B cell (primary cell): ENCODE measurements around the gene RLBP1. TPM values are rescaled to one million over a fixed set of nuclear protein-coding genes. Genes with fewer than 3 reads are reported as not detected.

Experiments
- ATAC-seq: fragments of 200-7000 bp; cut with Tn5 transposase; one replicate; pipeline ENCODE4 v1.10.0; 2021; ENCODE audit warnings: low read depth, mild to moderate bottlenecking, moderate number of reproducible peaks, moderate library complexity
- CTCF ChIA-PET: fragments of 350-600 bp; sonication (Branson Sonifier 250); formaldehyde crosslinking; loops from one replicate; lab custom pipeline; 2021; ENCODE audit warnings: antibody characterized with exemption, inconsistent platforms; lab: Charles Lee
- POLR2A ChIA-PET: fragments of 350-600 bp; sonication (Branson Sonifier 250); formaldehyde crosslinking; loops from one replicate; lab custom pipeline; 2021; ENCODE audit warnings: antibody characterized with exemption; lab: Charles Lee
- DNase-seq: peaks from one replicate; pipeline ENCODE4 v3.0.0; 2013
- H2AFZ ChIP-seq: 2 replicates; pipeline ENCODE4 v1.6.1; 2012; ENCODE audit warnings: mild to moderate bottlenecking, low read depth, low read length; ENCODE audit not compliant: insufficient read depth, poor library complexity, severe bottlenecking
- H3K27ac ChIP-seq, 2 donors: 1 replicate in 1 of 2; 2 replicates in 1 of 2; pipeline ENCODE4 v1.5.1; 2012 to 2013; ENCODE audit warnings: low read length in 2 of 2, mild to moderate bottlenecking in 2 of 2, moderate library complexity in 1 of 2
- H3K27me3 ChIP-seq, 4 experiments: fragments of 200-600 bp in 1 of 4; sonication (generic) in 1 of 4; replicated peaks in 1 of 4; 1 replicate in 2 of 4; 2 replicates in 2 of 4; pipeline versions ENCODE4 v1.6.1 to v1.7.0; 2013 to 2016; ENCODE audit warnings: low read length in 3 of 4, mild to moderate bottlenecking in 2 of 4, mixed read lengths in 1 of 4, moderate library complexity in 1 of 4; ENCODE audit not compliant: insufficient read depth in 4 of 4, control insufficient read depth in 3 of 4; ENCODE audit errors: control extremely low read depth in 1 of 4
- H3K36me3 ChIP-seq, 2 experiments: replicated peaks in 1 of 2; 1 replicate in 1 of 2; 2 replicates in 1 of 2; pipeline versions ENCODE4 v1.6.1 to v1.7.1; 2013; ENCODE audit warnings: low read length in 1 of 2; ENCODE audit not compliant: insufficient read depth in 2 of 2, control insufficient read depth in 1 of 2; ENCODE audit errors: control extremely low read depth in 1 of 2, extremely low read depth in 1 of 2
- H3K4me1 ChIP-seq, 2 donors: fragments of 200-600 bp in 1 of 2; sonication (generic) in 1 of 2; 1 replicate in 1 of 2; 2 replicates in 1 of 2; pipeline versions ENCODE4 v1.5.1 to v1.6.1; 2013 to 2017; ENCODE audit warnings: low read length in 2 of 2; ENCODE audit not compliant: control insufficient read depth in 2 of 2, insufficient read depth in 2 of 2
- H3K4me2 ChIP-seq: replicated peaks from 2 replicates; pipeline ENCODE3; 2012; ENCODE audit warnings: mild to moderate bottlenecking, low read depth, low read length; ENCODE audit not compliant: poor library complexity, severe bottlenecking
- H3K4me3 ChIP-seq, 5 experiments: fragments of 200-600 bp in 1 of 5; sonication (generic) in 1 of 5; 1 replicate in 3 of 5; 2 replicates in 2 of 5; pipeline versions ENCODE4 v1.5.1 to v1.7.0; 2011 to 2016; ENCODE audit warnings: low read length in 4 of 5, mild to moderate bottlenecking in 4 of 5, low read depth in 2 of 5, control low read depth in 1 of 5, moderate library complexity in 1 of 5; ENCODE audit not compliant: insufficient read depth in 1 of 5; ENCODE audit errors: control extremely low read depth in 1 of 5, extremely low read depth in 1 of 5
- H3K79me2 ChIP-seq: fragments of 200-600 bp; sonication (generic); one replicate; pipeline ENCODE4 v1.6.0; 2016; ENCODE audit warnings: low read length; ENCODE audit not compliant: control insufficient read depth, insufficient read depth
- H3K9ac ChIP-seq: fragments of 200-600 bp; sonication (generic); 2 replicates; pipeline ENCODE4 v1.6.1; 2017; ENCODE audit warnings: mild to moderate bottlenecking, low read length, moderate library complexity
- H3K9me3 ChIP-seq, 3 donors: one replicate each; pipeline versions ENCODE4 v1.6.1 to v1.7.1; 2013; ENCODE audit warnings: low read length in 2 of 3; ENCODE audit not compliant: control insufficient read depth in 2 of 3, insufficient read depth in 1 of 3; ENCODE audit errors: control extremely low read depth in 1 of 3
- H4K20me1 ChIP-seq: 2 replicates; pipeline ENCODE4 v1.6.0; 2012; ENCODE audit warnings: mild to moderate bottlenecking, low read length; ENCODE audit not compliant: insufficient read depth, control insufficient read depth, poor library complexity, severe bottlenecking
- H3K27ac Mint-ChIP-seq: one replicate; pipeline ENCODE4 v1.8.0; 2021; ENCODE audit warnings: mixed read lengths
- H3K27me3 Mint-ChIP-seq: one replicate; pipeline ENCODE4 v1.8.0; 2021; ENCODE audit warnings: mixed read lengths
- H3K4me1 Mint-ChIP-seq: one replicate; pipeline ENCODE4 v1.8.0; 2021; ENCODE audit warnings: mixed read lengths
- H3K4me3 Mint-ChIP-seq: one replicate; pipeline ENCODE4 v1.8.0; 2021; ENCODE audit warnings: mixed read lengths
- H3K9me3 Mint-ChIP-seq: one replicate; pipeline ENCODE4 v1.8.0; 2022; ENCODE audit warnings: mixed read lengths; ENCODE audit not compliant: insufficient read depth
- EZH2 ChIP-seq: IDR thresholded peaks from 2 replicates; pipeline ENCODE4 v1.6.1; 2012; ENCODE audit warnings: borderline replicate concordance, low read depth, mild to moderate bottlenecking, moderate library complexity, low read length; ENCODE audit not compliant: insufficient read depth, poor library complexity, severe bottlenecking
- WGBS: methylation state at CpG from one replicate; pipeline ENCODE4 v1.1.5; 2013; ENCODE audit warnings: missing lambda C conversion rate; ENCODE audit not compliant: insufficient coverage; 5-methylcytosine and 5-hydroxymethylcytosine counted together
- intact Hi-C: fragments of 100-400 bp; cut with micrococcal nuclease; formaldehyde crosslinking; loops from one replicate; pipeline ENCODE4 v1.10.0; 2022
- polyA plus RNA-seq: library from polyadenylated mRNA; depleted of rRNA; stranded (reverse); fragments of >200 nt; gene quantifications from 2 replicates; pipeline ENCODE4 v1.2.3, GENCODE V29; 2012
- total RNA-seq, 2 donors: library from RNA; stranded (reverse); fragments of 120-200 nt in 1 of 2; gene quantifications; 1 replicate in 1 of 2; 2 replicates in 1 of 2; pipeline versions ENCODE4 v1.2.3 to v1.2.4, GENCODE V29; 2013 to 2022
- TF ChIP-seq, protein P1 (sequence below): fragments of 200-600 bp; IDR thresholded peaks from one replicate; pipeline ENCODE4 v1.8.0; 2022; ENCODE audit warnings: antibody characterized with exemption, mild to moderate bottlenecking

The RLBP1 gene
- total and polyA plus RNA-seq, 2 donors (not counting 1 experiment from before 2014, with no cell fraction given), result not detected

DNA sequence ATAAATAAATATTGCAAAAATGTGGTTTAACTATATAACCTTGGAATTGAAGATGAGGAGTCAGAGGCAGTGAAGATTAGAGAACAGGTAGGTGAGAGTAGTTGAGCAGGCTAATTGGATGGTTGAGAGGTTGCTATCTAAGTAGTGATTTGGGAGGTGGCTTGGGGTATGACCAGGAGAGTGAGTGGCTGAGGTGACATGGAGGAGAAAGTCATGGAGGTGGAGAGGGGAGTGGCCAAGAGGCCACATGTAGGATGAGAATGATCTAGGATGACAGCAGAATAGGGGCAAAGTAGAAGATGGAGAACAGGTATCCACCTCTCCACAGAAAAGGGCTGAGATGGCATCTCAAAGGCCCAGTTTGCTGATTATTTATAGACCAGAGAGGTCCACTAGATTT, 10.5 kb upstream of the RLBP1 start:
- Histone ChIP-seq H3K27ac (no peak overlapping the region), H3K4me1 (no peaks in the 10 kb centered on the region), H3K9me3 (no peaks in the 10 kb centered on the region), H3K4me2 (no peak overlapping the region), H3K36me3 (no peaks in the 10 kb centered on the region), H3K27me3 (no peaks in the 10 kb centered on the region), H3K9ac (no peak overlapping the region), H3K79me2 (no peaks in the 10 kb centered on the region), H2AFZ (no peak overlapping the region), H3K4me3 (no peak overlapping the region), H4K20me1 (no peaks in the 10 kb centered on the region)
- ATAC-seq (no peak), DNase-seq (no peak)
- CTCF ChIA-PET, result no interaction called here
- no peak overlapping the region for H3K4me3 Mint-ChIP-seq
- no peaks in the 10 kb centered on the region for H3K4me1 Mint-ChIP-seq
- POLR2A ChIA-PET, result no interaction called here
- intact Hi-C loops, result no loop called here
- peaks cover 32% of the 10 kb centered on the region for H3K27me3 Mint-ChIP-seq
- no peak overlapping the region for H3K27ac Mint-ChIP-seq
- H3K9me3 Mint-ChIP-seq, result no peaks in the 10 kb centered on the region
- TF ChIP-seq EZH2, result no peak
- TF ChIP-seq, protein P1, sequence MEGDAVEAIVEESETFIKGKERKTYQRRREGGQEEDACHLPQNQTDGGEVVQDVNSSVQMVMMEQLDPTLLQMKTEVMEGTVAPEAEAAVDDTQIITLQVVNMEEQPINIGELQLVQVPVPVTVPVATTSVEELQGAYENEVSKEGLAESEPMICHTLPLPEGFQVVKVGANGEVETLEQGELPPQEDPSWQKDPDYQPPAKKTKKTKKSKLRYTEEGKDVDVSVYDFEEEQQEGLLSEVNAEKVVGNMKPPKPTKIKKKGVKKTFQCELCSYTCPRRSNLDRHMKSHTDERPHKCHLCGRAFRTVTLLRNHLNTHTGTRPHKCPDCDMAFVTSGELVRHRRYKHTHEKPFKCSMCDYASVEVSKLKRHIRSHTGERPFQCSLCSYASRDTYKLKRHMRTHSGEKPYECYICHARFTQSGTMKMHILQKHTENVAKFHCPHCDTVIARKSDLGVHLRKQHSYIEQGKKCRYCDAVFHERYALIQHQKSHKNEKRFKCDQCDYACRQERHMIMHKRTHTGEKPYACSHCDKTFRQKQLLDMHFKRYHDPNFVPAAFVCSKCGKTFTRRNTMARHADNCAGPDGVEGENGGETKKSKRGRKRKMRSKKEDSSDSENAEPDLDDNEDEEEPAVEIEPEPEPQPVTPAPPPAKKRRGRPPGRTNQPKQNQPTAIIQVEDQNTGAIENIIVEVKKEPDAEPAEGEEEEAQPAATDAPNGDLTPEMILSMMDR, result no peak

DNA sequence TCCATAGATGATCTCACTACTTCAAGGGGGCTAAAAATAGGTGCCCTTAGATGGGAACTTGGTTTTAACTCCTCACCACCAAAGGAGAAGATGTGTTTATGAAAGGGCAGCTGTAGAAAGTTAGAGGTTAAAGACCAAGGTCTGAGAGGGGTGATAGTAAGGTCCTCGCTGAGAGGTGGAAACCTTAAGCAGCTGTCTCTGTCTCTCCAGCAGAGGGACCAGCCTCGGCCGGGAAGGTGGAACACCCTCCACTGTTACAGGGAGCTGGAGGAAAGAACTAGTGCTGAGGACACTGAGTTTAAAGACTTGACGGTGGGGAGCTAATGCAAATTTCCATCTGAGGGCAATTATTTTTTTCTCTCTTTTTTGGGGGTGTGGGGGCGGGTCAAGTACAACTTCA, 8.9 kb upstream of the RLBP1 start:
- no peak overlapping the region for H3K9ac ChIP-seq

More for the DNA sequence above, 8.9 kb upstream of the RLBP1 start:
- Histone ChIP-seq H3K36me3 (no peaks in the 10 kb centered on the region), H3K4me3 (no peak overlapping the region), H3K9me3 (no peaks in the 10 kb centered on the region), H3K4me1 (no peaks in the 10 kb centered on the region), H4K20me1 (no peaks in the 10 kb centered on the region), H2AFZ (no peak overlapping the region), H3K79me2 (no peaks in the 10 kb centered on the region), H3K4me2 (no peak overlapping the region), H3K27ac (no peak overlapping the region), H3K27me3 (no peaks in the 10 kb centered on the region)
- intact Hi-C loops, result no loop called here
- Mint-ChIP-seq H3K9me3 (no peaks in the 10 kb centered on the region), H3K4me1 (no peaks in the 10 kb centered on the region), H3K4me3 (no peak overlapping the region), H3K27ac (no peak overlapping the region), H3K27me3 (peaks cover 29% of the 10 kb centered on the region)
- WGBS, result 83% methylated on average over 1 of the region's 5 CpGs
- DNase-seq (no peak), ATAC-seq (no peak)
- TF ChIP-seq EZH2, result no peak
- TF ChIP-seq, protein P1, result no peak
- CTCF ChIA-PET, result interaction anchor here (0.6 kb wide), 1 partner anchor 55 kb away, joined by 4 read pairs; no protein-coding TSS in a partner anchor
- POLR2A ChIA-PET, result no interaction called here
